NT2/D1 (cell line): ENCODE data around the gene TCAF1.
"Not testable (repeated sequence)": the region's sequence is repeated elsewhere in the genome, so short reads cannot be mapped to it uniquely, and the experiment has no call there.

Source experiments
- SUZ12 ChIP-seq: IDR thresholded peaks from 2 replicates; pipeline ENCODE4 v1.6.1; 2011; ENCODE audit not compliant: insufficient read length, insufficient read depth; ENCODE audit errors: extremely low read depth
- ZNF274 ChIP-seq: IDR thresholded peaks from 2 replicates; pipeline ENCODE4 v1.6.1; 2011; ENCODE audit warnings: mild to moderate bottlenecking, low read depth, low read length

- not testable (repeated sequence) for TF ChIP-seq SUZ12, ZNF274
Observed at GRCh38 chr7:143817873-143818272, 84.1 kb downstream of the TCAF1 start.
